Keratinocyte (primary cell): ENCODE data around the gene ITGBL1.

ENCODE experiments used
- EZH2 ChIP-seq: IDR thresholded peaks from one replicate; pipeline ENCODE4 v1.6.1; 2012; ENCODE audit warnings: inconsistent platforms, mild to moderate bottlenecking, low read length, moderate library complexity
- TF ChIP-seq, protein P1 (sequence below), 3 experiments: IDR thresholded peaks in 1 of 3; conservative IDR thresholded peaks in 1 of 3; optimal IDR thresholded peaks in 1 of 3; 2 replicates in 2 of 3; 3 replicates in 1 of 3; pipeline versions ENCODE3 to v1.5.1; 2011; ENCODE audit warnings: low read length in 3 of 3, mild to moderate bottlenecking in 3 of 3, moderate library complexity in 2 of 3, control low read depth in 1 of 3, inconsistent platforms in 1 of 3; ENCODE audit not compliant: insufficient read depth in 2 of 3; ENCODE audit errors: extremely low read depth in 1 of 3

DNA sequence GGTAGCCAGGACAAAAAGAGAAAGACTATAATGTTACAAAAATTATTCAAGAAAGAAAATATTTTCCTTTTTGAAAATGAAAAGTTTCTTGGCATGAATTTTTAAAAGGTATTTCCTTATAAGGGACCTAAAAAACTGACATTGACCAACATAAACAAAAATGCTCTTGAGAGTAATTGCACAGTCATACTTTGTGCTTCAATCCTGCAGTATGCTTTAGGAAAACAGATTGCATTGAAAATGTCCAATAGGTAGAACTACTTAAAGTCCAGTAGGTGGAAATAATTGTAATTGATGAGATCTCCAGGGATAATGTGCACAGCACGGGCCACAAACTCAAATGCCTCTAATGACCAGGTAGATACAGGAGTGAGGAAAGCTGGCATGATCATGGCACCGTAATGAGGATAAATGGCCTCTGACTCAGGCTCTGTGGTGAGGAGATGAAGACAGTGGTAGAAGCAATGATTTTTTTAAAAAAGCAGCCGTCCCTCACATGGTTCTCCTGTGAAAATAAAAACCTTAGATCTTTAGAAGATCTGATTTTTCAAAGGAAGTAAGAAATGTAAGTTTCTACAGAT, 278.0 kb downstream of the ITGBL1 start:
- no peak for TF ChIP-seq EZH2
- TF ChIP-seq, protein P1, sequence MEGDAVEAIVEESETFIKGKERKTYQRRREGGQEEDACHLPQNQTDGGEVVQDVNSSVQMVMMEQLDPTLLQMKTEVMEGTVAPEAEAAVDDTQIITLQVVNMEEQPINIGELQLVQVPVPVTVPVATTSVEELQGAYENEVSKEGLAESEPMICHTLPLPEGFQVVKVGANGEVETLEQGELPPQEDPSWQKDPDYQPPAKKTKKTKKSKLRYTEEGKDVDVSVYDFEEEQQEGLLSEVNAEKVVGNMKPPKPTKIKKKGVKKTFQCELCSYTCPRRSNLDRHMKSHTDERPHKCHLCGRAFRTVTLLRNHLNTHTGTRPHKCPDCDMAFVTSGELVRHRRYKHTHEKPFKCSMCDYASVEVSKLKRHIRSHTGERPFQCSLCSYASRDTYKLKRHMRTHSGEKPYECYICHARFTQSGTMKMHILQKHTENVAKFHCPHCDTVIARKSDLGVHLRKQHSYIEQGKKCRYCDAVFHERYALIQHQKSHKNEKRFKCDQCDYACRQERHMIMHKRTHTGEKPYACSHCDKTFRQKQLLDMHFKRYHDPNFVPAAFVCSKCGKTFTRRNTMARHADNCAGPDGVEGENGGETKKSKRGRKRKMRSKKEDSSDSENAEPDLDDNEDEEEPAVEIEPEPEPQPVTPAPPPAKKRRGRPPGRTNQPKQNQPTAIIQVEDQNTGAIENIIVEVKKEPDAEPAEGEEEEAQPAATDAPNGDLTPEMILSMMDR (optimal IDR thresholded peaks at IDR 0.05 in 1 of 3, IDR thresholded peaks at IDR 0.05 in 1 of 3, conservative IDR thresholded peaks at IDR 0.05 in 1 of 3; ENCODE audit: extremely low read depth in 1 of 3, insufficient read depth in 2 of 3, low read length in 3 of 3): no peak
